ENCODE results near the gene TLX2. TPM values are rescaled to one million over a fixed set of nuclear protein-coding genes. Genes with fewer than 3 reads are reported as not detected.

The TLX2 gene
- total RNA-seq, 2 donors from 2014 or later = 0.16 to 1.5 TPM

GRCh38 chr2:74486141-74486540 is 28.1 kb upstream of the TLX2 start:
- Mint-ChIP-seq H3K36me3 (ENCODE audit: low read depth) (peaks cover 7% of the 10 kb centered on the region), H3K27ac (no peak overlapping the region), H3K4me3 (no peak overlapping the region), H3K27me3 (no peaks in the 10 kb centered on the region), H3K4me1 (peaks cover 26% of the 10 kb centered on the region)
- H3K9me3 ChIP-seq (ENCODE audit: control insufficient read depth, low read length, poor library complexity, severe bottlenecking) = no peaks in the 10 kb centered on the region
- ATAC-seq (no peak), DNase-seq (no peak)

GRCh38 chr2:74488643-74489481 is 25.4 kb upstream of the TLX2 start:
- H3K27me3 Mint-ChIP-seq = no peaks in the 10 kb centered on the region
- peaks cover 8% of the 10 kb centered on the region for H3K36me3 Mint-ChIP-seq (ENCODE audit: low read depth)
- H3K27ac Mint-ChIP-seq = peak overlapping the region; percentile 73
- DNase-seq (no peak), ATAC-seq (no peak)
- H3K9me3 ChIP-seq (ENCODE audit: control insufficient read depth, low read length, poor library complexity, severe bottlenecking) = no peaks in the 10 kb centered on the region
- H3K4me1 Mint-ChIP-seq = peaks cover 12% of the 10 kb centered on the region
- H3K4me3 Mint-ChIP-seq = peak overlapping the region; percentile 63

GRCh38 chr2:74489906-74490305 is 24.3 kb upstream of the TLX2 start:
- Mint-ChIP-seq H3K4me1 (peaks cover 12% of the 10 kb centered on the region), H3K27me3 (no peaks in the 10 kb centered on the region), H3K27ac (peak overlapping the region; percentile 60), H3K4me3 (no peak overlapping the region), H3K36me3 (ENCODE audit: low read depth) (peaks cover 11% of the 10 kb centered on the region)
- DNase-seq = no peak
- no peaks in the 10 kb centered on the region for H3K9me3 ChIP-seq (ENCODE audit: control insufficient read depth, low read length, poor library complexity, severe bottlenecking)
- no peak for ATAC-seq

DNA sequence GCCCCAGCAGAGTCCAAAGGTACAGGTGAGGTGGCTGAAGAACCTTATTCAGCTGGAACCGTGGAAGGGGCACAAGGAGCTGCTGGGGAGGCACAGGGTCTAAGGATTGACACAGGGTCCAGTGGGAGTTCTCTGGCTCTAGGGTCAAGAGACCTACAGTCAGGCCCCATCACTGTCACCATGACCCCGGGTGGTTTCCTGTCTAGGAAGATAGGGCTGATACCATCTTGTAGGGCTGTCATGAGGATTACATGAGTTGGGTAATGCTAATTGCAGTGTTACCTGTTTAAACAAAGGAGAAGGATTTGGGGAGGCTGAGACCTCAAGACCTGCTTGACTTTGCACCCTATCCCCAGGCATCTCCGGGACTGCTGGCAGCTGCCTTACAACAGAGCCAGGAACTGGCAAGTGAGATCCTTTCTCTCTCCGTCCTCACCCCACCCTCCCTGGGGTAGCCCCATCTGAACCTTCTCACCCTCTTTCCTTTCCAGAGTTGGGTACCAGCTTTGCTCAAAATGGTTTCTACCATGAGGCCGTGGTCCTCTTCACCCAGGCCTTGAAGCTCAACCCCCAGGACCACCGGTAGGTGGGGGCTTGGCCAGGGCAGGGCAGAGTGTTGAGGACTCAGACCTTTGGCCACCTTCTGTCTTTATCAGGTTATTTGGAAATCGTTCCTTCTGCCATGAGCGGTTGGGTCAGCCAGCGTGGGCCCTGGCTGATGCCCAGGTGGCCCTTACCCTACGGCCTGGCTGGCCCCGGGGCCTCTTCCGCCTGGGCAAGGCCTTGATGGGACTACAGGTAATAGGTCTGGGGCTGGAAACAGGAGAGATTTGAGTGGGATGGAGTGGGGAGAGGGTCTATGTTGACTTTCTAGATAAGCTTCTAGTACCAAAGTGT is 22.4 kb upstream of the TLX2 start:
- no peak for DNase-seq
- Mint-ChIP-seq H3K27ac (no peak overlapping the region), H3K27me3 (no peaks in the 10 kb centered on the region), H3K36me3 (ENCODE audit: low read depth) (peaks cover 11% of the 10 kb centered on the region), H3K4me3 (no peak overlapping the region), H3K4me1 (peaks cover 8% of the 10 kb centered on the region)
- ATAC-seq = no peak
- H3K9me3 ChIP-seq (ENCODE audit: control insufficient read depth, low read length, poor library complexity, severe bottlenecking) = no peaks in the 10 kb centered on the region

- DNase-seq (no peak), ATAC-seq (no peak)
- H3K4me1 Mint-ChIP-seq = peaks cover 16% of the 10 kb centered on the region
- peaks cover 11% of the 10 kb centered on the region for H3K36me3 Mint-ChIP-seq (ENCODE audit: low read depth)
- H3K27me3 Mint-ChIP-seq = peaks cover 11% of the 10 kb centered on the region
- no peaks in the 10 kb centered on the region for H3K9me3 ChIP-seq (ENCODE audit: control insufficient read depth, low read length, poor library complexity, severe bottlenecking)
- no peak overlapping the region for H3K27ac Mint-ChIP-seq
- no peak overlapping the region for H3K4me3 Mint-ChIP-seq
Measured at GRCh38 chr2:74493546-74493945, 20.7 kb upstream of the TLX2 start.

GRCh38 chr2:74495440-74495839 is 18.8 kb upstream of the TLX2 start:
- peaks cover 11% of the 10 kb centered on the region for H3K36me3 Mint-ChIP-seq (ENCODE audit: low read depth)
- no peak overlapping the region for H3K4me3 Mint-ChIP-seq
- ATAC-seq (no peak), DNase-seq (no peak)
- H3K27ac Mint-ChIP-seq = no peak overlapping the region
- peaks cover 17% of the 10 kb centered on the region for H3K4me1 Mint-ChIP-seq
- H3K9me3 ChIP-seq (ENCODE audit: control insufficient read depth, low read length, poor library complexity, severe bottlenecking) = no peaks in the 10 kb centered on the region
- H3K27me3 Mint-ChIP-seq = peaks cover 25% of the 10 kb centered on the region

DNA sequence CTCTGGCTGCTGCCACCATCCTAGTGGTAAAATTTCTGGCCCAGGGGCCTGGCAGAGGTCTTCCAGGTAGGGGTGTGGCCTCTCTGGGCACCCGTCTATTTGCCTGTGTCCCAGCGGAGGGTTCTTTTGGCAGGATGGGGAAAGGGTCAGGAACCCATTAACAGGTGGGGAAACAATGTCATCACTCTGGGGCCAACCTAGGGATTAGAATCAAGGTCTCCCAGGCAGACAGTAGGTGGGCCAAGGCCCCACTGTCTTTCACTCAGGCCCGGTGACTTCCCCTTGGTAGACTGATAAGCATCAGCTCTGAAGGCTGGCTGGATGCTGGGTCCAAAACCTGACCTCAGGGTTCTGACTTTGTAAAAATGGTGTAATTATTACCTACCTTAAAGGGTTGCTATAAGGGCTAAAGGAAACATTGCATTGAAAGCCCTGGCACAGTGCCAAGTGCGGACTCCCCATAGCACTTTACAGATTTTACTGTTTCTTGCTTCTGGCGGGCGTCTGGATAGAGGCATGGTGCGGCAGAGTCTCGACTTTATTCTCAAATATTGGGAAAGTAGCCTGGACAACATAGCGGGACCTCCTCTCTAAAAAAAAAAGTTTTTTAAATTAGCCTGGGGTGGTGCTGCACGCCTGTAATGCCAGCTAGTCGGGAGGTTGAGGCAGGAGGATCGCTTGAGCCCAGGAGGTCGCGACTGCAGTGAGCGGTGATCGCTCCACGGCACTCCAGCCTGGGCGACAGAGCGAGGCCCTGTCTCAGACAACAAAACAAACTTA is 17.1 kb upstream of the TLX2 start:
- DNase-seq (no peak), ATAC-seq (no peak)
- peaks cover 20% of the 10 kb centered on the region for H3K4me1 Mint-ChIP-seq
- no peaks in the 10 kb centered on the region for H3K9me3 ChIP-seq (ENCODE audit: control insufficient read depth, low read length, poor library complexity, severe bottlenecking)
- H3K27ac Mint-ChIP-seq = no peak overlapping the region
- H3K36me3 Mint-ChIP-seq (ENCODE audit: low read depth) = peaks cover 8% of the 10 kb centered on the region
- H3K4me3 Mint-ChIP-seq = peak overlapping the region; percentile 90
- H3K27me3 Mint-ChIP-seq = peaks cover 42% of the 10 kb centered on the region

GRCh38 chr2:74497777-74498499 is 16.3 kb upstream of the TLX2 start:
- Mint-ChIP-seq H3K27me3 (peaks cover 49% of the 10 kb centered on the region), H3K4me3 (peak overlapping the region; percentile 90), H3K4me1 (peaks cover 23% of the 10 kb centered on the region), H3K27ac (peak overlapping the region; percentile 84), H3K36me3 (ENCODE audit: low read depth) (peaks cover 5% of the 10 kb centered on the region)
- ATAC-seq = peak; percentile 34
- DNase-seq = peak in 1 of 3 donors; percentile 24
- no peaks in the 10 kb centered on the region for H3K9me3 ChIP-seq (ENCODE audit: control insufficient read depth, low read length, poor library complexity, severe bottlenecking)

- peak overlapping the region; percentile 90 for H3K4me3 Mint-ChIP-seq
- peaks cover 23% of the 10 kb centered on the region for H3K4me1 Mint-ChIP-seq
- peak overlapping the region; percentile 84 for H3K27ac Mint-ChIP-seq
- no peaks in the 10 kb centered on the region for H3K9me3 ChIP-seq (ENCODE audit: control insufficient read depth, low read length, poor library complexity, severe bottlenecking)
- DNase-seq (no peak), ATAC-seq (peak; percentile 40)
- H3K36me3 Mint-ChIP-seq (ENCODE audit: low read depth) = peaks cover 3% of the 10 kb centered on the region
- H3K27me3 Mint-ChIP-seq = peaks cover 57% of the 10 kb centered on the region
Measured at GRCh38 chr2:74498500-74499266, 15.6 kb upstream of the TLX2 start.

GRCh38 chr2:74499267-74499939 is 14.8 kb upstream of the TLX2 start, which contains the start of gene LBX2:
Gene LBX2 (minus strand): TSS chr2:74499603. CDS start chr2:74499537, 66 bp downstream.
- peak within 1 kb of the TSS; percentile 84 for H3K27ac Mint-ChIP-seq
- H3K27me3 Mint-ChIP-seq = peaks cover 64% of the 10 kb centered on the region
- H3K4me1 Mint-ChIP-seq = peaks cover 24% of the 10 kb centered on the region
- ATAC-seq (peak; percentile 35), DNase-seq (no peak)
- peak within 1 kb of the TSS; percentile 90 for H3K4me3 Mint-ChIP-seq
- H3K9me3 ChIP-seq (ENCODE audit: control insufficient read depth, low read length, poor library complexity, severe bottlenecking) = no peaks in the 10 kb centered on the region
- peaks cover 3% of the 10 kb centered on the region for H3K36me3 Mint-ChIP-seq (ENCODE audit: low read depth)

- no peak overlapping the region for H3K27ac Mint-ChIP-seq
- peaks cover 70% of the 10 kb centered on the region for H3K27me3 Mint-ChIP-seq
- DNase-seq (no peak), ATAC-seq (no peak)
- peaks cover 10% of the 10 kb centered on the region for H3K36me3 Mint-ChIP-seq (ENCODE audit: low read depth)
- H3K4me1 Mint-ChIP-seq = peaks cover 31% of the 10 kb centered on the region
- no peak overlapping the region for H3K4me3 Mint-ChIP-seq
- no peaks in the 10 kb centered on the region for H3K9me3 ChIP-seq (ENCODE audit: control insufficient read depth, low read length, poor library complexity, severe bottlenecking)
Measured at GRCh38 chr2:74499940-74500577, 14.2 kb upstream of the TLX2 start.
